SK-N-DZ (cell line): ENCODE measurements around the gene ELP4.
"Not testable (repeated sequence)": the region's sequence is repeated elsewhere in the genome, so short reads cannot be mapped to it uniquely, and the experiment has no call there.

Source experiments
- DNase-seq: peaks from one replicate; pipeline ENCODE4 v3.0.0-alpha.2; 2015; ENCODE audit warnings: low spot score

The ELP4 gene

GRCh38 chr11:31643857-31644256, 134.3 kb downstream of the ELP4 start:
- DNase-seq: peak; percentile 2

GRCh38 chr11:31645747-31646146, 136.2 kb downstream of the ELP4 start:
- DNase-seq: no peak

- DNase-seq: no peak
These were observed 136.6 kb downstream of the ELP4 start for GRCh38 chr11:31646216-31646615.

- DNase-seq: no peak
These were observed 139.8 kb downstream of the ELP4 start for GRCh38 chr11:31649129-31649966.

GRCh38 chr11:31651208-31651607, 141.6 kb downstream of the ELP4 start:
- no peak for DNase-seq

GRCh38 chr11:31651822-31652221, 142.3 kb downstream of the ELP4 start:
- no peak for DNase-seq

- no peak for DNase-seq
These were observed 143.0 kb downstream of the ELP4 start for GRCh38 chr11:31652528-31652927.

GRCh38 chr11:31655483-31655882, 145.9 kb downstream of the ELP4 start:
- DNase-seq: no peak

GRCh38 chr11:31656051-31656450, 146.5 kb downstream of the ELP4 start:
- DNase-seq: no peak

GRCh38 chr11:31657091-31657490, 147.5 kb downstream of the ELP4 start:
- DNase-seq: no peak

GRCh38 chr11:31664129-31664528, 154.6 kb downstream of the ELP4 start:
- DNase-seq: no peak

- no peak for DNase-seq
These were observed 155.4 kb downstream of the ELP4 start for GRCh38 chr11:31664954-31665353.

GRCh38 chr11:31671681-31672080, 162.1 kb downstream of the ELP4 start:
- DNase-seq: no peak

GRCh38 chr11:31673108-31673507, 163.5 kb downstream of the ELP4 start:
- DNase-seq: not testable (repeated sequence)

- no peak for DNase-seq
These were observed 166.9 kb downstream of the ELP4 start for GRCh38 chr11:31676280-31676982.

GRCh38 chr11:31680770-31681169, 171.2 kb downstream of the ELP4 start:
- no peak for DNase-seq

- DNase-seq: no peak
These were observed 177.7 kb downstream of the ELP4 start for GRCh38 chr11:31687256-31687655.

- no peak for DNase-seq
These were observed 178.3 kb downstream of the ELP4 start for GRCh38 chr11:31687861-31688260.

- DNase-seq: no peak
These were observed 180.0 kb downstream of the ELP4 start for GRCh38 chr11:31689559-31689958.

GRCh38 chr11:31690041-31690440, 180.5 kb downstream of the ELP4 start:
- no peak for DNase-seq

- DNase-seq: no peak
These were observed 180.9 kb downstream of the ELP4 start for GRCh38 chr11:31690516-31690915.

- no peak for DNase-seq
These were observed 182.9 kb downstream of the ELP4 start for GRCh38 chr11:31692466-31692865.

GRCh38 chr11:31697049-31697448, 187.5 kb downstream of the ELP4 start:
- DNase-seq: not testable (repeated sequence)
